Activated T-cell treated with anti-CD3 and anti-CD28 coated beads, Interleukin-2, amount 50 U/mL, for 72 hours (primary cell): ENCODE data around the gene DCUN1D5. TPM values are rescaled to one million over a fixed set of nuclear protein-coding genes. Genes with fewer than 3 reads are reported as not detected.
A peak's percentile ranks its signal among the peaks of the same experiment; 100 is the strongest.
"Not testable (repeated sequence)": the region's sequence is repeated elsewhere in the genome, so short reads cannot be mapped to it uniquely, and the experiment has no call there.

Experiments used
- ATAC-seq, 2 donors: fragments of 150-1000 bp; cut with Tn5 transposase; replicated peaks in 1 of 2; 2 replicates each; pipeline ENCODE4 v1.10.0; 2021; ENCODE audit warnings: moderate library complexity in 2 of 2, mild to moderate bottlenecking in 1 of 2
- DNase-seq, 2 donors: peaks; one replicate each; pipeline ENCODE4 v3.0.0; 2021 to 2022; ENCODE audit warnings: mixed read lengths in 1 of 2
- H3K27ac Mint-ChIP-seq: one replicate; pipeline ENCODE4 v1.8.0; 2022; ENCODE audit warnings: mild to moderate bottlenecking, moderate library complexity, mixed read lengths
- H3K27me3 Mint-ChIP-seq: one replicate; pipeline ENCODE4 v1.8.0; 2022; ENCODE audit warnings: low read depth, mixed read lengths
- H3K36me3 Mint-ChIP-seq, 2 donors: one replicate each; pipeline ENCODE4 v1.8.0; 2022; ENCODE audit warnings: mixed read lengths in 2 of 2, mild to moderate bottlenecking in 1 of 2; ENCODE audit not compliant: insufficient read depth in 2 of 2
- H3K4me1 Mint-ChIP-seq: one replicate; pipeline ENCODE4 v1.8.0; 2022; ENCODE audit warnings: low read depth, mixed read lengths
- H3K4me3 Mint-ChIP-seq, 2 donors: one replicate each; pipeline ENCODE4 v1.8.0; 2022; ENCODE audit warnings: mild to moderate bottlenecking in 2 of 2, mixed read lengths in 2 of 2, moderate library complexity in 2 of 2
- H3K9me3 Mint-ChIP-seq, 2 donors: one replicate each; pipeline ENCODE4 v1.8.0; 2022; ENCODE audit warnings: mixed read lengths in 2 of 2
- total RNA-seq, 2 donors: library from RNA; stranded (reverse); gene quantifications; one replicate each; pipeline ENCODE4 v1.2.3, GENCODE V29; 2022

The DCUN1D5 gene
- total RNA-seq, 2 donors from 2014 or later = 41.3 to 49.1 TPM

DNA sequence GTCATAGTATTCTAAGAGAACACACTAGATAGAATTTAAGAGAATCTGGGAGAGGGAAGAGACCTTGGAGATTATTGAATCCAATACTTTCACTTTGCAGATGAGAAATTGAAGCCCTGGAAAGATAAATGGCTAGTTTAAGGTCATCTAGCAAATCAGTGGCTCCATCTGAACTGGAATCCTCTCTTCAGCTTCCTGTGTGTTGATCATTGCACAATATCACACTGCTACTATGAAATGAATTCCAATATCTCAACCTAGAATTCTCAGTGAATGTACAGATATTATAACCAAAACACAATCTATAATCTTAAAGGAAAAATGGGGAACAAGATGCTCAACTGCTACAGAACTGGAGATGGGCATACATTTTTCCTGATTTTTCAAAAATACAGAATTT, 44.1 kb downstream of the DCUN1D5 start:
- peaks cover 9% of the 10 kb centered on the region for H3K4me1 Mint-ChIP-seq
- DNase-seq = no peak
- H3K4me3 Mint-ChIP-seq = no peak overlapping the region
- no peak for ATAC-seq
- no peaks in the 10 kb centered on the region for H3K36me3 Mint-ChIP-seq
- H3K27ac Mint-ChIP-seq = no peak overlapping the region
- no peaks in the 10 kb centered on the region for H3K9me3 Mint-ChIP-seq
- no peaks in the 10 kb centered on the region for H3K27me3 Mint-ChIP-seq

DNA sequence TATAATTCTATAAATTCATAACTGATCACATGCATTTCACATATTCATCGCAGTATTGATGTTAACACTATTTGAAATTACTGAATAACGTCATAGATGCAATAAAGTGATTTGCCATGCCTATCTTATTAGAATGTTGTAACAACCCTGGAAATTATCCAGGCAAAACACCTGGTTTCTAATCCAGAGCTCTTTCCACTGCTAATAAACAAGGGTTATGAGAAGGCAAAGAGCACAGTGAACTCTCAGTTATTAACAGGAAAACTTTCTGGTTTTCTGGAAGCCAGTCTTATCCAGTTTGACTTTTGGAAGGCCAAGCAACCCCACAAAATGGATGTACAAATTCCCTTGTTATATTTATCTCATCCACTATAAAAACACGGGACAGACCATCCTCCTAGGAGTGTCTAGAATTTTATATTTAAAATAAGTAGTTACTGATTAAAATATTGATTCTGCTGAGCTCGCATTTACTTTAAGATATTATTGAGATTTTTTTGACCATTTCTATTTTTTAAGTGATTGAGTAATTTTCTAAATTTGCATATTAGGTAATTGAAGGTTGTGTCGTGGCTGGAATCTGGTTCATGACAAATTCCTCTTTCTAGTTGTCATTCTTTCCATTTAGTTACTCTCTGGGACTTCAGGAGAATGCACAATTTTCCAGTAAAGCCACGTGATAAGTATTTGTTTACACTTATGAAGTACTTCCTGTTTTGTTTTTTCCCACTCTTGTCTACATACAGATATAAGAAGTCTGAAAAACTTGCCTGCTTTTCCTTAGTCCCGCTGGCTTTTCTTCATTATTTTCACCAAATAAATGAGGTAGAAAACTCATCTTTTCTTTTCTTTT, 47.9 kb downstream of the DCUN1D5 start:
- H3K27ac Mint-ChIP-seq = no peak overlapping the region
- ATAC-seq = no peak

DNA sequence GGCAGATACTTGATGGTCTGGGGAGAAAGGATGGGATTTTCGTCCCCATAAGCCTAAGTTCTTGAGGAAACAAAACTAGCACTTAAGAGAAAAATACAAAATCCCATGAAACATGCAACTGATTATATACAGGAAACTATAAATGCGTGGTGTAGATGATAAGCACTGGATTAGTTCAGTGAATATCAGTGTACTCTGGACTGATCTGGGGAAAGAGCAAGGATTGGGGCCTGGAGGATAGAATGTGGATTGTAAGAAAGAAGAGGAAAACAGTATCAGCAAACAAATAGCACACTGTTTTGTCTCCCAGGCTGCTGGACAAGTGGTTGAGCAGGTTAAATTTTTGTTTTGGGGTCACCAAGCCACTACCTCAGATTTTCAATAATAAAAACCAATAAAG, 49.8 kb downstream of the DCUN1D5 start:
- DNase-seq (no peak), ATAC-seq (no peak)
- Mint-ChIP-seq H3K9me3 (no peaks in the 10 kb centered on the region), H3K27ac (no peak overlapping the region), H3K27me3 (peaks cover 7% of the 10 kb centered on the region), H3K4me1 (no peaks in the 10 kb centered on the region), H3K36me3 (no peaks in the 10 kb centered on the region), H3K4me3 (no peak overlapping the region)

More for the DNA sequence above, 47.9 kb downstream of the DCUN1D5 start:
- Mint-ChIP-seq H3K9me3 (no peaks in the 10 kb centered on the region), H3K27me3 (peaks cover 7% of the 10 kb centered on the region), H3K36me3 (no peaks in the 10 kb centered on the region), H3K4me1 (no peaks in the 10 kb centered on the region), H3K4me3 (no peak overlapping the region)
- no peak for DNase-seq

DNA sequence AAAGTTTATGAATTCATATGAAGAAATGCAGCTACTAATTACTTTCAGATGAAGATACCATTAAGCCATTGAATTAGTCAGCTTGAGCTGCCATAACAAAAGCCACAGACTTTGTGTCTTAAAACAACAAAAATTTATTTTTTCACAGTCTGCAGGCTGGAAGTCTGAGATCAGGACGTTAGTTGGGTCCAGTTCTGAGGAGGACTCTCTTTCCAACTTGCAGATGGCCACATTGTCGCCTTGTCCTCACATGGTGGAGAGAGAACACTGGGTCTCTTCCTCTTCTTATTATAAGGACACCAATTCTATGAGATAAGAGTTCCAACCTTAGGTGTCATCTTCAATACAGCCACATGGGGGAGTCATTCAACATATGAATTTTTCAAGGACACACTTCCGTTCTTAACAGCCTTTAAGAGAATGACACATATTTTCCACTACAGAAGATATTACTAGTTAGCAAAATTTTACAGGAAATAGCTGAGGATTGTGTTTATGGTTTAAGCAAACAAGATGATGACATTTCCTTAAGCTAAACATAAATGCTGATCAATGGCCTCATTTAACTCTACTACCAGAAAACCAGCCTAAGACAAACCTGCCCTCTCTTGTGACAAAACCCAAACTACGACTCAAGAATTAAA, 56.0 kb downstream of the DCUN1D5 start:
- peaks cover 3 to 4% of the 10 kb centered on the region in 2 donors for H3K9me3 Mint-ChIP-seq
- peaks cover 44% of the 10 kb centered on the region for H3K4me1 Mint-ChIP-seq
- H3K27ac Mint-ChIP-seq = peak overlapping the region; percentile 98
- DNase-seq (peak; percentile 48 to 56), ATAC-seq (peak; percentile 79 to 80)
- no peaks in the 10 kb centered on the region for H3K27me3 Mint-ChIP-seq
- H3K4me3 Mint-ChIP-seq = peak overlapping the region; percentile 25 to 65
- peaks cover 2 to 5% of the 10 kb centered on the region in 2 donors for H3K36me3 Mint-ChIP-seq

DNA sequence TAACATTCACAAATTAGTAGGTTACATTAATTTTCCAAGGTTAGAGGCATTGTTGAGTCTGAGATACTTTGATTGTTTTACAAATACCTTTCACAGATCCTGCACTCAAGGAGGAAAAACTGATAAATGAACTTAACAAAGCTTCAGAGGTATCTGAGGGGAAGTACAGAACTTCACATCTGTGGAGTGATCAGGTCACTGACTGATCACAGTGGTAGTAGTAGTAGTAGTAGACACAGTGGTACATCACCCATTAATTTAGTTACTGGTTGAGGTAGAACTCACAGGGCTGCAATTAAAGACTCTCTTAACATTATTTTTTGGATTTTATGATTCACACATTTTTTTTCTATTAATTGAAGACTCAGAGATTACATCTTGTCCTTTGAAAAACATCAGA, 56.7 kb downstream of the DCUN1D5 start:
- Mint-ChIP-seq H3K27me3 (no peaks in the 10 kb centered on the region), H3K27ac (peak overlapping the region; percentile 98), H3K9me3 (peaks cover 3 to 4% of the 10 kb centered on the region in 2 donors), H3K4me1 (peaks cover 44% of the 10 kb centered on the region), H3K36me3 (peaks cover 2 to 5% of the 10 kb centered on the region in 2 donors), H3K4me3 (peak overlapping the region in 1 of 2 donors; percentile 27)
- DNase-seq (no peak), ATAC-seq (peak; percentile 32 to 36)

DNA sequence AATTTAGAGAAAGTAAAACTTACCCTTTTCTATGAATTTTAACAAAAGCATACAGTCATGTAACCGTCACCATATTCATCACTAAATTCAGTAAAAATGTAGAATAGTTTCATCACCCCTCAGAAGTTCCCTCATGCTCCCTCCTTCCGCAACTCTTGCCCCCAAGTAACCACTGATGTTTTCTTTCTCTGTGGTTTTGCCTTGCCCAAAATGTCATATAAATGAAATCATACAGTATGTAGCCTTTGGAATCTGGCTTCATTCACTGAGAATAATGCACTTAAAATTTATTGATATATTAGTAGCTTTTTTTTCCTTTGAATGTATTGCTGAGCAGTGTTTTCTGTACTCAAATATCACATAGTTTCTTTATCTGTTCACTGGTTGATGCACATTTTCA, 60.1 kb downstream of the DCUN1D5 start:
- peaks cover 3 to 6% of the 10 kb centered on the region in 2 donors for H3K9me3 Mint-ChIP-seq
- ATAC-seq = no peak
- peaks cover 71% of the 10 kb centered on the region for H3K4me1 Mint-ChIP-seq
- peak overlapping the region in 1 of 2 donors; percentile 31 for H3K4me3 Mint-ChIP-seq
- H3K27ac Mint-ChIP-seq = peak overlapping the region; percentile 4
- no peak for DNase-seq
- peaks cover 7 to 10% of the 10 kb centered on the region in 2 donors for H3K36me3 Mint-ChIP-seq
- H3K27me3 Mint-ChIP-seq = peaks cover 6% of the 10 kb centered on the region

DNA sequence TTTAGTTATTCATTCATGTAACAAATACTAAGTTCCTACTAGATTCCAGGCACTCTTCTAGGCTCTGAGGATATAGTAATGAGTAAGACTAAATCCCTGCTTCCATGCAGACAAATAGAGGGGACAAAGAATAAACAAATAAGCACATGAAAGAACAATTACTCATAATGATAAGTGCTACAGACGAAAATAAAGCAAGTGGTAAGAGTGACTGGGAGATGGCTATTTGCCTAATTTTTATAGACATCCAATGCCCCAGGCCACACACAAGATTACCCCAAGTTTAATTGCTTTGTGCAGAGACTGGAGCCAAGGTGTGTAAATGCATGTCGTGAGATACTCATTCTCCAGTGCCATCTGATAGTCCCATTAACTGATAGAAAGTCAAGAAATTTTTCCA, 62.6 kb downstream of the DCUN1D5 start:
- H3K4me1 Mint-ChIP-seq = peaks cover 55% of the 10 kb centered on the region
- no peak for ATAC-seq
- H3K36me3 Mint-ChIP-seq = peaks cover 7% of the 10 kb centered on the region in 2 donors
- DNase-seq = no peak
- H3K4me3 Mint-ChIP-seq = peak overlapping the region in 1 of 2 donors; percentile 29
- peaks cover 0 to 2% of the 10 kb centered on the region in 2 donors for H3K9me3 Mint-ChIP-seq
- H3K27ac Mint-ChIP-seq = peak overlapping the region; percentile 80
- peaks cover 6% of the 10 kb centered on the region for H3K27me3 Mint-ChIP-seq

DNA sequence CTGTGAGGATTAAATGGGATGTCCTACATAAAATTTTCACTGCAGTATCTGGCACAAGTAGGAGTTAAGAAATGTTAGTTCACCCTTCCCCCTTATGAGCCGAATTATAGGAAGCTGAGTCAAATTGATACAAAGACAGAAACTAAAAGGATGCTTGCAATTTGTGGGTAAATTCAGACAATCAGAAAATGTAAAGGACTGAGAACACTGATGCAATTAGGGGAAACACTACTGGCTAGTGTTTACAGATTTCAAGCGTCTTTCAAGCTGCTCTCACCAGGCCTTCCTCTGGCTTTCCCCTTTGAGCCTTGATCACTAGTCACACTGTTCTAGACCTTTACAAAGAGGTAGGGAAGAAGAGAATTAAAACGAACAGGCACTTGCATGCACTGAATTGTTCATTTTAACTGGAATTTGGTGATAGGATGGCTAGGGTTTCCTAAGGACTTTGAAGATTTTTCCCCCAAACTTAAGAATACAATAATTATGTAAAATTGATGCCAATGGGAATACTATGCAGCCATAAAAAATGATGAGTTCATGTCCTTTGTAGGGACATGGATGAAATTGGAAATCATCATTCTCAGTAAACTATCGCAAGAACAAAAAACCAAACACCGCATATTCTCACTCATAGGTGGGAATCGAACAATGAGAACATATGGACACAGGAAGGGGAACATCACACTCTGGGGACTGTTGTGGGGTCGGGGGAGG, 63.5 kb downstream of the DCUN1D5 start:
- Mint-ChIP-seq H3K4me3 (peak overlapping the region; percentile 60 to 61), H3K27ac (peak overlapping the region; percentile 95), H3K4me1 (peaks cover 49% of the 10 kb centered on the region)
- H3K27me3 Mint-ChIP-seq, H3K36me3 Mint-ChIP-seq, H3K9me3 Mint-ChIP-seq: not testable (repeated sequence)
- ATAC-seq = peak; percentile 97
- DNase-seq = peak; percentile 58 to 65

DNA sequence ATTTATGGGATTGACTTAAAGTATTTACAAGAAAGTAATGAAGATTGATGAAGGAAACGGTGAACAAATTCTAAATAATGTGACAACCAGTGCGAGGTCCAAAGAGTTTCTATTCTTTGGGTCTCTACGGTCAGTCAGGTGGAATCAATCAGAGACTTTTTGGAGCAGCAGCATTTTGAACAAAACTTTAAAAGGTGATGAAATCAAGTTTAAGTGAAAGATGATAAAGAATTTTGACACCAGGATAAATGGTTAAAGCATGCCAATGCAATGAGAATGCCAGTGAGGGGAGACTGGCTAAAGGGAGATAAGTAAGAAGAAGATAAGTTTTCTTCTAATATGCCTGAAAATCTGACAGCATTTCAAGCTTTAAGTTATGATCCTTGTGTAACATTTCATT, 67.9 kb downstream of the DCUN1D5 start:
- peaks cover 4 to 5% of the 10 kb centered on the region in 2 donors for H3K36me3 Mint-ChIP-seq
- H3K27me3 Mint-ChIP-seq = peaks cover 25% of the 10 kb centered on the region
- peak overlapping the region; percentile 46 for H3K27ac Mint-ChIP-seq
- peaks cover under 1 to 2% of the 10 kb centered on the region in 2 donors for H3K9me3 Mint-ChIP-seq
- DNase-seq = no peak
- ATAC-seq = no peak
- no peak overlapping the region for H3K4me3 Mint-ChIP-seq
- peaks cover 24% of the 10 kb centered on the region for H3K4me1 Mint-ChIP-seq

DNA sequence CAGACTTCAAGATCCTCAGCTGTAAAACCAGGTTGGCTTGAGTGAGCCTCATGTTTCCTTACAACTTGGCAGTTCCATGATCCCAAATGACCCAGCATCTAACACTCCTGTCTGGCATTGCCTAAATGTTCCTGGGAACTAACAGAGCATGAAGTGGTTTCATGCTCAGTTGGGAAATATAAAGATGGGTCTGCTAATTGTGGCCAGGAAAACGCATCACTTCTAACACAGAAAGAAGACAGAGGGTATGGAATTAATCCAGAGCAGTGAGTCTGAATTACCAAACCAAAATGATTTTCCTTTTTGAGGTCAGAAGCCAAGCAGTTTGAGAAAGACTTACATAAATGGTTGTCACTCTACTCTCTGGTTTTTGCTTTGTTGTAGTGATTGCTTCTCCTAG, 75.9 kb downstream of the DCUN1D5 start:
- Mint-ChIP-seq H3K4me3 (no peak overlapping the region), H3K4me1 (no peaks in the 10 kb centered on the region), H3K27me3 (peaks cover 29% of the 10 kb centered on the region), H3K27ac (no peak overlapping the region), H3K36me3 (peaks cover 0 to 3% of the 10 kb centered on the region in 2 donors), H3K9me3 (peaks cover 4 to 5% of the 10 kb centered on the region in 2 donors)
- ATAC-seq (no peak), DNase-seq (no peak)

DNA sequence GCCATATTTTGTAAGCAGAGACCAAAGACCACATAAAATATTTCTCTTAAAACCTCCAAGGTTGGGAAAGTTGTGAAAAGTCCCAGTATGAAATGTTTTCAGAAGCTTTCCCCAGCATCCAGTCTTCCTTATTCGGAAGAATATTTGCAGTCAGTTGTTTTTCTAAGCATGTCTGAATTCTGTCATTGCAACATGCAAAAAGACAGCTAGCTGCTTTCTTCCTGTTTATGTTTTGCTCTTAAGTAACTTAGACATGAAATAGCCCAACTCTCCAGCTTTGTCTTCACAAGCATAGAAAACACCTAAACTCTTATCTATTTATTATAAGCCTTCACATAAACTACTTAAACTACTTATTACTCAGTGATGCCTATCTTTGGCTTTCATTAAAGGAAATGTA, 78.5 kb downstream of the DCUN1D5 start:
- ATAC-seq (no peak), DNase-seq (no peak)
- peaks cover 2 to 5% of the 10 kb centered on the region in 2 donors for H3K36me3 Mint-ChIP-seq
- H3K27ac Mint-ChIP-seq = no peak overlapping the region
- H3K27me3 Mint-ChIP-seq = peaks cover 23% of the 10 kb centered on the region
- H3K9me3 Mint-ChIP-seq = peaks cover 11% of the 10 kb centered on the region in 2 donors
- no peaks in the 10 kb centered on the region for H3K4me1 Mint-ChIP-seq
- no peak overlapping the region for H3K4me3 Mint-ChIP-seq
